PC-3 (cell line): ENCODE results near the gene CCSER2. TPM values are rescaled to one million over a fixed set of nuclear protein-coding genes. Genes with fewer than 3 reads are reported as not detected.

Experiments
- ATAC-seq: fragments of 200-7000 bp; cut with Tn5 transposase; 2 replicates; pipeline ENCODE4 v1.9.1; 2020; ENCODE audit warnings: mild to moderate bottlenecking, moderate library complexity
- BruUV-seq: library from RNA; stranded (reverse); fragments of 400-500 nt; replicated peaks from 2 replicates; lab custom pipeline; 2021; lab: Mats Ljungman, UMichigan
- CTCF ChIA-PET: fragments of 300-600 bp; sonication (Branson Sonifier 250); formaldehyde crosslinking; loops from one replicate; lab custom pipeline; 2022; ENCODE audit warnings: antibody characterized with exemption; lab: Charles Lee
- POLR2A ChIA-PET: fragments of 300-600 bp; sonication (Branson Sonifier 250); formaldehyde crosslinking; loops from one replicate; lab custom pipeline; 2022; ENCODE audit warnings: antibody characterized with exemption; ENCODE audit not compliant: unreplicated experiment; lab: Charles Lee
- DNase-seq: peaks from one replicate; pipeline ENCODE4 v3.0.0-alpha.2; 2015
- H2AFZ ChIP-seq: fragments of 300-600 bp; sonication (generic); 2 replicates; pipeline ENCODE4 v1.6.0; 2016; ENCODE audit warnings: antibody characterized with exemption, low read length
- H3F3A ChIP-seq: fragments of 300-600 bp; sonication (generic); one replicate; pipeline ENCODE4 v1.6.0; 2017; ENCODE audit warnings: antibody characterized with exemption, low read length, control low read depth, mild to moderate bottlenecking; ENCODE audit not compliant: unreplicated experiment
- H3K27ac ChIP-seq: fragments of 300-600 bp; sonication (generic); 2 replicates; pipeline ENCODE4 v1.5.1; 2016; ENCODE audit warnings: mild to moderate bottlenecking, low read length
- H3K27me3 ChIP-seq: fragments of 300-600 bp; sonication (generic); 2 replicates; pipeline ENCODE4 v1.6.1; 2016; ENCODE audit warnings: low read length, mixed read lengths
- H3K36me3 ChIP-seq: fragments of 300-600 bp; sonication (generic); 2 replicates; pipeline ENCODE4 v1.6.1; 2016; ENCODE audit warnings: low read depth, mixed run types, low read length, mixed read lengths
- H3K4me1 ChIP-seq: fragments of 300-600 bp; sonication (generic); 2 replicates; pipeline ENCODE4 v1.5.1; 2016; ENCODE audit warnings: low read length; ENCODE audit not compliant: insufficient read depth
- H3K4me2 ChIP-seq: fragments of 300-600 bp; sonication (generic); 2 replicates; pipeline ENCODE4 v1.6.0; 2016; ENCODE audit warnings: low read length
- H3K4me3 ChIP-seq: fragments of 300-600 bp; sonication (generic); 2 replicates; pipeline ENCODE4 v1.5.1; 2016; ENCODE audit warnings: mild to moderate bottlenecking, low read length, mixed read lengths
- H3K79me2 ChIP-seq: fragments of 300-600 bp; sonication (generic); 2 replicates; pipeline ENCODE4 v1.6.1; 2017; ENCODE audit warnings: low read length, mixed read lengths
- H3K9ac ChIP-seq: fragments of 300-600 bp; sonication (generic); 2 replicates; pipeline ENCODE4 v1.6.0; 2016; ENCODE audit warnings: mild to moderate bottlenecking, low read length
- H3K9me2 ChIP-seq: fragments of 300-600 bp; sonication (generic); replicated peaks from 2 replicates; pipeline ENCODE4 v1.6.1; 2016; ENCODE audit warnings: mixed run types, low read length, mixed read lengths
- H3K9me3 ChIP-seq: fragments of 300-600 bp; sonication (generic); 2 replicates; pipeline ENCODE4 v1.6.1; 2016; ENCODE audit warnings: low read length, mixed read lengths
- H4K20me1 ChIP-seq: fragments of 300-600 bp; sonication (generic); 2 replicates; pipeline ENCODE4 v1.6.1; 2016; ENCODE audit warnings: low read length, mixed read lengths
- CTCF ChIP-seq: fragments of 300-600 bp; sonication (generic); conservative IDR thresholded peaks from 2 replicates; pipeline ENCODE4 v1.5.1; 2017; ENCODE audit warnings: antibody characterized with exemption, low read depth, mild to moderate bottlenecking, low read length
- EZH2 ChIP-seq: fragments of 300-600 bp; sonication (generic); IDR thresholded peaks from one replicate; pipeline ENCODE4 v1.6.1; 2017; ENCODE audit warnings: antibody characterized with exemption, mild to moderate bottlenecking, low read length; ENCODE audit not compliant: unreplicated experiment
- EZH2phosphoT487 ChIP-seq: fragments of 300-600 bp; sonication (generic); IDR thresholded peaks from 2 replicates; pipeline ENCODE4 v1.6.1; 2018; ENCODE audit warnings: mild to moderate bottlenecking, antibody characterized with exemption, low read length, borderline replicate concordance
- intact Hi-C: fragments of 100-400 bp; cut with micrococcal nuclease; formaldehyde crosslinking; loops from 2 replicates; pipeline ENCODE4 v1.9.0; 2023
- total RNA-seq: library from RNA; depleted of rRNA; stranded (reverse); fragments of >200 nt; gene quantifications from 2 replicates; pipeline ENCODE4 v1.2.3, GENCODE V29; 2014

The CCSER2 gene
- total RNA-seq, 1 experiment from 2014 or later, result 10.2 TPM

- DNase-seq, result no peak
- CTCF ChIA-PET, result no interaction called here
Observed at GRCh38 chr10:84293574-84294016, 34.8 kb upstream of the CCSER2 start.

GRCh38 chr10:84294766-84295447 is 33.5 kb upstream of the CCSER2 start:
- CTCF ChIA-PET, result no interaction called here
- POLR2A ChIA-PET, result no interaction called here
- Histone ChIP-seq H3K4me2 (no peak overlapping the region), H3K9me3 (no peaks in the 10 kb centered on the region), H3K27me3 (peaks cover 15% of the 10 kb centered on the region), H3K79me2 (no peaks in the 10 kb centered on the region), H3K36me3 (no peaks in the 10 kb centered on the region), H3K27ac (no peak overlapping the region), H2AFZ (no peak overlapping the region), H3K4me3 (no peak overlapping the region), H3F3A (no peaks in the 10 kb centered on the region), H3K9ac (no peak overlapping the region), H3K4me1 (no peaks in the 10 kb centered on the region), H4K20me1 (no peaks in the 10 kb centered on the region), H3K9me2 (no peaks in the 10 kb centered on the region)
- no peak for ATAC-seq
- intact Hi-C loops, result no loop called here
- TF ChIP-seq CTCF (no peak), EZH2 (no peak), EZH2phosphoT487 (no peak)
- no peak for DNase-seq
- no TSS peak for BruUV-seq

More at GRCh38 chr10:84293574-84294016, 34.8 kb upstream of the CCSER2 start:
- intact Hi-C loops, result no loop called here
- H3F3A ChIP-seq, result no peaks in the 10 kb centered on the region
- BruUV-seq, result no TSS peak
- no peak overlapping the region for H3K4me3 ChIP-seq
- ATAC-seq, result no peak
- no peaks in the 10 kb centered on the region for H3K79me2 ChIP-seq
- TF ChIP-seq CTCF (no peak), EZH2 (no peak), EZH2phosphoT487 (no peak)
- H3K27me3 ChIP-seq, result peaks cover 12% of the 10 kb centered on the region
- no peaks in the 10 kb centered on the region for H3K4me1 ChIP-seq
- no peaks in the 10 kb centered on the region for H3K9me2 ChIP-seq
- H3K9ac ChIP-seq, result no peak overlapping the region
- no peak overlapping the region for H3K27ac ChIP-seq
- no peaks in the 10 kb centered on the region for H4K20me1 ChIP-seq
- no peaks in the 10 kb centered on the region for H3K36me3 ChIP-seq
- no peak overlapping the region for H2AFZ ChIP-seq
- POLR2A ChIA-PET, result no interaction called here
- no peak overlapping the region for H3K4me2 ChIP-seq
- H3K9me3 ChIP-seq, result no peaks in the 10 kb centered on the region
